Testis (tissue), 2 donors: Measurements from ENCODE around the gene SACS.

ENCODE experiments used
- POLR2A ChIP-seq: fragments of 450-650 bp; IDR thresholded peaks from one replicate; pipeline ENCODE4 v1.6.1; 2017; ENCODE audit warnings: antibody characterized with exemption, mild to moderate bottlenecking, moderate library complexity
- TF ChIP-seq, protein P1 (sequence below), 3 experiments: fragments of 450-650 bp in 2 of 3; fragments of 200-600 bp in 1 of 3; sonication (generic) in 1 of 3; IDR thresholded peaks; one replicate each; pipeline ENCODE4 v1.5.1; 2016 to 2019; ENCODE audit warnings: antibody characterized with exemption in 3 of 3, mild to moderate bottlenecking in 2 of 3, moderate library complexity in 1 of 3

DNA sequence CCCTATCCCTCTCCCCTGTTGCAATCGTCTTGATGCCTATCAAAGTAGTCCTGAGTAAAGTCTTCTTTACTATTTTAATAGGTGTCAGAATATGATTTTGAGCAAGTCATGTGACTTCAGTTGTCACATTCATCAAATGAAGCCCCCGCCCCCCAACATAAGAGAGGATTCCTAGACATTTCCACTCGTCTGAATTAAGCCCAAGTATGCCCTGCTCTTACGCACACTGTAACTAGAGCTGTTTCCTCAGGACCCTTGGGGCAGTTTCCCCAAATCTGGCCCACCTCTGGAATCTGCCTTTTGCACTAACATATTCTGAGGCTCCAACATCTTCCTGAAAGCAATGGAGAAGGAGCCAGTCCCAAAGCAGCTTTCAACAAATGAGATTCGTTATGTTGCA lies 25.5 kb downstream of the SACS start:
- TF ChIP-seq, protein P1, sequence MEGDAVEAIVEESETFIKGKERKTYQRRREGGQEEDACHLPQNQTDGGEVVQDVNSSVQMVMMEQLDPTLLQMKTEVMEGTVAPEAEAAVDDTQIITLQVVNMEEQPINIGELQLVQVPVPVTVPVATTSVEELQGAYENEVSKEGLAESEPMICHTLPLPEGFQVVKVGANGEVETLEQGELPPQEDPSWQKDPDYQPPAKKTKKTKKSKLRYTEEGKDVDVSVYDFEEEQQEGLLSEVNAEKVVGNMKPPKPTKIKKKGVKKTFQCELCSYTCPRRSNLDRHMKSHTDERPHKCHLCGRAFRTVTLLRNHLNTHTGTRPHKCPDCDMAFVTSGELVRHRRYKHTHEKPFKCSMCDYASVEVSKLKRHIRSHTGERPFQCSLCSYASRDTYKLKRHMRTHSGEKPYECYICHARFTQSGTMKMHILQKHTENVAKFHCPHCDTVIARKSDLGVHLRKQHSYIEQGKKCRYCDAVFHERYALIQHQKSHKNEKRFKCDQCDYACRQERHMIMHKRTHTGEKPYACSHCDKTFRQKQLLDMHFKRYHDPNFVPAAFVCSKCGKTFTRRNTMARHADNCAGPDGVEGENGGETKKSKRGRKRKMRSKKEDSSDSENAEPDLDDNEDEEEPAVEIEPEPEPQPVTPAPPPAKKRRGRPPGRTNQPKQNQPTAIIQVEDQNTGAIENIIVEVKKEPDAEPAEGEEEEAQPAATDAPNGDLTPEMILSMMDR (IDR thresholded peaks at IDR 0.05) = no peak
- TF ChIP-seq POLR2A = no peak
